SHP77 (cell line): ENCODE results near the gene SUPT4H1.

ENCODE experiments used
- DNase-seq, 2 experiments: peaks; one replicate each; lab custom pipeline; 2025; lab: John Stamatoyannopoulos, UW

SUPT4H1 gene

DNA sequence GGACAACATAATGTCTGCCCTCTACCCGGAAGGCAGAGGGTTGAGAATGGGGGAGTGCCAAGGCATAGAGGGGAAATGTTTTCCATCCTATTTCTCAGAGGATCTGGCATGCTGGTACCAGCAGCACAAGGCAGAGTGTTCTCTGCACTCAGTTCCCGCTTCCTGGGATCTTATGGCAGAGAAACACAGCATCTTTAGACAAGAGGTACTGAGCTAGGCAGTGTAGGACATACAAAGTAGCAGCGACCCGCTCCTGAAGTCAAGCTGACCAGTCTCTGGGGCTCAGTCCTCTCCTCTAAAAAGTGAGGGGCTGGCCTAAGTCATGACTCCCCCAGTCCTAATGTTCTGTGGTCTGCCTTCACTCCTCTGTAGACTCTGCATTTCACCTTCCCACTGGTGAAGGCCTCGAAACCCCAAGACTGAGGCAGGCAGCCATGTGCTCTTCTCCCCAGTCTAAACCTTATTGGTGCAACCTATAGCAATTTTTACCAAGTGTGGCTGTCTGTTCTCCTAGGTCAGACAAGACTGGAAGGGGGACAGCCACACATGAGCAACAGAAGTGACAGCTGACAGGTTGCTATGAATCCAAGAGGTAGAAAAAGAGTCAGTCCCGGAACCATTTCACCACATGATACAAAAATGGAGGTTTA lies 12.1 kb downstream of the SUPT4H1 start:
- no peak for DNase-seq

DNA sequence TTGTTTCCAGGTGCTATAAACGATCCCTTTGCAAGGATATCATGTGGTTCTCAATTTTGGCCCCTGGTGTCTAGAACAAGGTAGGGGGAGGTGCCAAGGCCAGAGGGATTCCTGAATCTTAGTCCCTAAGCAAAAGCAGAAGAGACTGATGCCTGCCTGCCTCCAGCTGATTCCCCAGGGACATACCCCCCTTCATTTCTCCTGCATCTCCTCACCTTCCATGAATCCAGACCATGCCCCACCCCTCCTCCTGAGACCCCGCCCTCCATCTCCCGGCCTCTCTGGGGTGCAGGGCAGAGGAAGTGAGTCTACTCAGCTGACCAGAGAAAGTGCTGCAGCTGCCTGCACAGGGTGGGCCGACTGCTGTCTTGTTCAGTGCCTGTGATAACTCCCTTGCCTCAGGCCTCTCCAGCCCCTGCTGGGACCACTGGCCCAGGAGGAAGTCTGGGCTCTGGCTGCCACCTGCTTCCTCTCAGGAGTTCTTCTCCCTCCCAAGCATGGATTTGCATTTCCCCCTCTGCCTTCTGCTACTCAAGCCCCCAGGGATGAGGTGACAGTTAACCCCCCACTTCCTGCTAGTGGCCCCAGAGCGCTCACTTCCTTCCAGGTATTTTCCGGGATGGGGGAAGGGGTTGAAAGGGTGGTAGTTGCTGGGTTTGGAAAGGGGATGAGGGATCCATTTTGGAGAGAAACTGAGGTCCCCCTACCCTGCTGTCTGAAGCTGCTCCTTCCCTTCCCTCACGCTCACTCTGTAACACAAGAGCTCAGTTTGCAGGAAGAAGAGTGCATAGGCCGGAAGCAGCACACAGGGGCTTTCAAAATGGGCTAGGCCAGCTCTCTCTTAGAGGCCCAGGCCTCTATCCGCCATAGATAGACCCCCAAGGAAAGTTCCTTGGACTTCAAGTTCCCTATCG lies 12.9 kb downstream of the SUPT4H1 start:
- DNase-seq, result no peak

DNA sequence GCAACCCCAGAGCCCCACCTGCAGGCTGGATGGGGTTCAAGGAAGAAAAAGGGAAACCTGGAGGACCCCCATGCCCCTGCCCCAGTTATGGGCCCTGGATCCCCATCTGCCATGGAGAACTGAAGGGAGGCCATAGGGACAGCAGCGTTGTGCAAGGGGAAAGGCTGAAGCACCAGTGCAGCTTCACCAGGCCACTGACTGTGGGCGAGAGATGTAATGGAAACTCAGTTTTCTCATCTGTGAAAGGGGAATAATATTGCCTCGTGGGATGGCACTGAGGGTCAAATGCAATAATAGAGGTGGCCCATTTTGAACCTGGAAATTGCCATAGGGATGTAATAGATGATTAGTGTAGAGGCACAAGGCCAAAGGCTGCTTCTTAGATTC lies 13.6 kb downstream of the SUPT4H1 start:
- DNase-seq, result no peak

DNA sequence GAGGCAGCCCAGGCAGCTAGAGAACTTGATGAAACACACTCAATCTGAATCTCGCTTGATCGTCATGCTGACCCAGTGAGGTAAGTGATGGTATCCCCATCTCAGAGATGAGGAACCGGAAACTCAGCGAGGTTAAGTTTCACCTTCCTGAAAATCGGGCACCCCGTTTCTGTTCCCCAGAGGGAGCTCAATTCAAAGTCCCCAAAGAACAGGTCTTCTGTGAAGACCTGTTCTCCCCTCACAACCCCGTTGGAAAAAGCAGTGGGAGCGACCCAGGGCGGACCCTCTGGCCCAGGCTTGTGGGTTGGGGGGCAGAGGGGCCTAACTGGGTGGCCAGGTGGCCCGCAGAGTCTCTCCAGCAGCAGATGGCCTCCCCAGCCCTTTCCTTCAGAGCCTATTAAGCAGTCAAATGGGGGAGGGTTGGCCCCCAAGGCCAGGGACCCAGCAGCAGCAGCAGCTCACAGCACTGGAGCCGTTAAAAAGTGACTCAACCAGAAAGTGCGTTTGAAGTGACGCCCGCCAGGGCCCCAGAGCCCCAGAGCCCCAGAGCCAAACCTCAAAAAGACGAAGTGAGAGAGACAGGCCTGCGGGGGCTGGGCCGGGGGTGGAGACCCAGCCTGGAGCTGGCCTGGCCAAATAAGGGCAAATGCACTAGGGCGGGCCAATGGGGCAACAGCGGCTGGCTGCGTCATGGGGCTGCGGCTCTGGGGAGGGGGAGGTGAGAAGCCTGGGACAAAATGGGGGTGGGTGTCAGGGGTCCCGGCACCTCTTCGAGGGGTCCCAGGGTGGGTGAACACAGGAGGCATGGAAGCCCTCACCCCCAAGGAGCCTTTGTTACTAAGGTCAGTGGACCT lies 14.2 kb downstream of the SUPT4H1 start:
- no peak for DNase-seq

DNA sequence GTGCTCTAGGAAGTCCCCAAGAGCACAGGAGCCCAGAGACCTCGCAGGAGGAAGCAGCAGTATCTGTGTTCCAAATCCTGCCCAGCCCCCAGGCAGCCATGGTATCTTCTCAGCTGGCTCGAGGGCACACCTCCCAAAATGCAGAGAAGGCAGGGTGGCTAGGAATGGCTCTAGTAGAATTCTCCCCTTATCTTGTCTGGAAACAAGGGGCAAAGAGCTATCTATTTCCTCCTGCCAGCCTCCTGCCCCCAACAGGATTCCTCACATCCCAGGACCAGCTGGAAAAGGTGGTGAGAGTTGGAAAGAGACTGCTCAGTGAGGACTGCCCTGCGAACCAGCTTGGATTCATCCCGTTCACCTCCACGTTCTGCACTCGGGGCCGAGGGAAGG lies 14.8 kb downstream of the SUPT4H1 start:
- no peak for DNase-seq

DNA sequence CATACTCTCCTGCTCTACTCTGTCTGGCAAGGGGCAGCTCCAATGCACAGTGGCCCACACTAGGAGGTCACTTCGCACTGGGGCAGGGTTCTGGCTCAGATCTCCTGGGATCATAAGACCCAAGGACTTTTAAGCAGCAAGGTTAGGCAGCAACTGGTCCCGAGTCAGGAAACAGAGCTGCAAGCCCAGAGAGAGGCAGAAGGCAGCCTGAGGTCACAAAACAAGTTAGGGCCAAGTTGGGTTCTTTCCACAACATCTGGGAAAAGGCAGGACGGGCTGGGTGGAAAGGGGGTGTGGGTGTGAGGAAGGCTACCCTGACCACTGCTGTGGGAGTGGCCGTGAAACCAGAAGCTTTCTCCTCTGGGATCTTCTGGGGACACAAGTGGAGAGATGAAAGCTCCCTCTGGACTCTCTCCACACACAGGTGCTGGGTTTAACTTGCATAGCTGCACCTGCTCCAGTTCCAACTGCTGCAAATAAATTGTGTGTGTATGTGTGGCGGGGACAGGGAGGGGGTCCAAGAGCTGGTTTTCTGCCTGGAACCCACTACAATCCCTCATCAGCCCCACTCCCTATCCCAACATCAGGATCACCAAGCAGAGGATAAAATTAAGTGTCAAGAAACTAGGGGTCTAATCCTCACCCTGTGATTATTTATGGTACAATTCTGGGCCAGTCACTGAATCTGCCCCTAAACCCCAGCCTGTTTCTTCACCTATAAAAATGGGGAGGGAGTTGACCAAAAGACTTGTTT lies 15.4 kb downstream of the SUPT4H1 start:
- no peak for DNase-seq

DNA sequence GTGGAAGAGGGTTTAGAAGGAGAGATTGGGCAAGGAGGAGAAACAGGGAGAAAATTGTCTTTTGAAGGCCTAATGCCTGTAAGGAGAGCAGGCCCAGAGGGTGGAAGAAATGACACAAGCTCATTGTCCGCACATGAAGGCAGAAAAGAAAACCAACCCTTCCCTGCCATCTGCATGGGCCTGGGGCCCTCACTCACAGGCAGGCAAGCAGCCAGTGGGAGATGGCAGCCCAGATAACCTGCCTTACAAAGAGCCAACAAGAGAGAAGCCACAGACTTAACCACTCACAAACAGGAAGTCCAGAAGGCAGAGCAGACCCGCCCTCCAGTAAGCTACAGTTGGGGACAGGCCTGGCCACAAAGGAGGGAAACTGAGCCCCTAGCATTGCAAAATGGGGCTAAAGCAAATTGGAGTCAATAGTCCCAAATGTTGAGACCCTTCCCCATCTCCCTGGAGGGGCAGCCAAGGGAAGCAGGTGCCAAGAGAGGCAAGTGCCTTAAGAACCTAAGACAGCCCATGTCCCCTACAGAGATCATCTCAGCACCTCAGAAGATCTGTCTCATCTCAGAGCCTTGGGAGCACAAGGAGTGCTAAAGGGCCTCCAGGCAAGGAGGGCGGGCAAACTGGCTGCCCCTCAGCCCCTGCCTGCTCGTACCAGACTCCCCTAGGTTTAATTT lies 16.1 kb downstream of the SUPT4H1 start:
- no peak for DNase-seq

DNA sequence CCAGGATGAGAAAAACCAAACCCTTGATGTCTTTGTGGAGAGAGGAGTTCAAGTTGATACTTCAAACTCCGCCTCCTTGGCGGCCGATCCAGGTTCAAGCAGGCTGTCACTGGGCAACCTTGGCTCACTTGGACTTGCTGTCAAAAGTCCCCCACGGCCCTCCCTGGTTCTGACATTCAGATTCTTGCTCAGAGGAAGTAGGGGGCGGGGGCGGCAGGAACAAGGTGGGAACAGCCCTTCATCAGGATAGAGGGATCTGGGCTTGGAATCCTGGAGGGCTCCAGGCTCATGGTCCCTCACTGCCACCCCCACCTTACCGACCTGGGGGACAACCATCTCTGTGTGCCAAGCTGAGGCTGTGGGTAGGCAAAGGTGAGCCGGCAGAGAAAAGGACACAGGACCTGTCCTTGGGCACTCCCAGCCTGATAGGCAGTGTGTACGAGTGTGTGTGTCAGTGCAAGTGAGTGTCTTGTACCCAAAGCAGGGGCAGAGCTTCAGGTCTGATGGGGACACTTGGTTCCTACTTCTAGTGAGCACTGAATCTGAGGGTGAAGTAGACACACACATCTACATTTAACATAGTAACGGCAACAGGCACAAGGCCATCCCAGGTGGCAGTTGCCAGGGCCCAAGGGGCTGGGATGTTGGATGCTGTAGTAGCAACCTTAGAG lies 16.8 kb downstream of the SUPT4H1 start:
- no peak for DNase-seq

DNA sequence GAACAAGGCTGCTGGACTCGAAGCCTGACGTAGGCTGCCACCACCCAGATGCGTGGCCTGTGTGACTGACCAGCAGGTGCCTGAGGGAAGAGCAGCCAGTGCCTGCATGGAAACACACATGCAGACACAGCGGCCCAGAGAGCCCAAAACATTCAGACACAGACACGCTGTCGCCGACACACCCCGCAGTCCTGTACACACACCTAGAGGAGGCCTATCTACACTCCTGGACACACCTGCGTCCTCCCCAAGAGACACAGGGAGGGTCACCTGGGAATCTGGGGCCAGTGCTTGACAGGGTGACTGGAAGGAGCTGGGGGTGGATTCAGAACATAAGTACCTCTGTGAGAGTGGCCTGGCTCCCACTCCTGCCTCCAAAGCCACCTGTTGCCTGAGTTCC lies 17.3 kb downstream of the SUPT4H1 start:
- no peak for DNase-seq

DNA sequence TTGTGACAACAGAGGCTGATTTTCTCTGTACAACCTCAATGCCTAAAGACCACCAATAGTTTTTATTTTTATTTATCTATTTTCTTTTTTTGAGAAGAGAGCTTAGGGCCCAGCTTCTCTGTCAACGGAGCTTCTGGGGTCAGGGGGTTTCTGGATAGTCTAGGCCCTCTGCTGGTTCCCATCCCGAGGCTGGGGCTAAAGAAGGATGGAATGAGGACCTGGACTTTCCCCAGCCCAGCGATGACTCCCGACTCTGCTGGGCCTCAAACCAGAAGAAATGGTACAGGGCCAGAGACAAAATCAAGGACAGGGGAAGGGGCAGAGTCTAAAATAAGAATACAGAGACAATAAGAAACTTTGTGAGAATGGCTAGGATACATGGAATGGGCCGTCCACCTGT lies 17.7 kb downstream of the SUPT4H1 start:
- DNase-seq, result no peak

DNA sequence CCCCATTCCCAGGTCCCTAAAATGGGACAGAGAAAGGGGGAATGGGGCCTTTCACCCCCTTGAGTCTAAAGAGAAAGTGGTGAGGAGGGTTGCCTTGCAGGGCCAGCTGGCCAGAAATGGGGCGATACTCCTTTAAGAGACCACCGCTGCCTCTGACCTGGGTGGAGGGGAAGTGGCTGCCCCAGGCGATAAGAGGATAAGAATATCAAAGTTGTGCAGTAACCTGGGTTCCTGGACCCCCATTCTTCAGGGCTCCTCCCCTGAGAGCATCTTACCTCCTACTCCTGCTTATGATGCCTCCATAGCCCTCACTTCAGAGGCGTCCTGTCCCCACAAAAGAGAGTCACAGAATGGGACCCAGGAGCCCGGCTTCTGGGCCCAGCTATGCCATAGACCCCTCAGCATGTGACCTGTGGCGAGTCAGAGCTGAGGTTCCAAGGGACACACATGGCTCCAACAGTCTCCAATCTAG lies 18.2 kb downstream of the SUPT4H1 start:
- no peak for DNase-seq

DNA sequence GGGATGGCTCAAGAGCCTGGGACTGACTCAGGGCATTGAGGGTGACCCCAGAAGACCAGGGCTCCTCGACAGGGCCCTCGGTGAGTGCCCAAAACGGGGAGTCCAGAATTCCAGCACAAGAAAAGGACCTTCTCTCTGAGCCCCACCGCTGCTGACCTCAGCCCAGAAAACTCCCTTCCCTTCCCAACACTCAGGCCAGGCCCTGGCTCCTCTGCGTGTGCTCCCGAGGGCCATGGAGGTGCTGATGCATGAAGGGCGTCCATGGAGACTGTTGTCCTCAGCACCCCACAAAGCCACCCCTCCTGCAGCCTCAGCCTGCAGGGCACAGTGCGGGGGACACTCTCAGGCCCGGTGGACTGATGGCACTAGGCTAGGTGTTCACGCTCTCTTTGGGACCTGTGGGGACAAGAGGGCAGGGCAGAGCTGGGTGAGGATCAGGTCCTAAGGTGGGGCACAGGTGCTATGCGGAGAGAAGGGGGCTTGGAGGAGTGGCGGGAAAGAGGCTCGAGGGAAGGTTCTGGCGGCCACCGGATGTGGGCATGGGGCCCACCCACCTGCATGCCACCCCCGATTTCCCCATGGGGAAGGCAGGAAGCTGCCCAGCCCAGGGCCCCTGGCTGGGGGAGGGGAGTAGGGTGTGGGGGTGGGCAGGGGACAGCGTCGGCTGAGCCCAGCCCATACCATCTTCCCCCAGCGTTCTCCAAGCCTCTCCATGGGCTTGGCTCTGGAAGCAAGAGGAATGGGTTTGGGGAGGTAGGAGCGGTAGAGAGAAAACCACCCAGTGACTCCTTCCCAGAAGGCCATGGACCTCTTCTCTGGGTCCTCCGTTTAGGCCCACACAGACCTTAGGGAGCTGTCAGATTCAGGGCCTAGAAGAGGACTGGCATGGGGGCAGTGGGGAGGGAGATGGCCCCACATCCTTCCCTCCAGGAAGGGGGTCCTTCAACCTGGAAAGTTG lies 18.9 kb downstream of the SUPT4H1 start:
- no peak for DNase-seq

DNA sequence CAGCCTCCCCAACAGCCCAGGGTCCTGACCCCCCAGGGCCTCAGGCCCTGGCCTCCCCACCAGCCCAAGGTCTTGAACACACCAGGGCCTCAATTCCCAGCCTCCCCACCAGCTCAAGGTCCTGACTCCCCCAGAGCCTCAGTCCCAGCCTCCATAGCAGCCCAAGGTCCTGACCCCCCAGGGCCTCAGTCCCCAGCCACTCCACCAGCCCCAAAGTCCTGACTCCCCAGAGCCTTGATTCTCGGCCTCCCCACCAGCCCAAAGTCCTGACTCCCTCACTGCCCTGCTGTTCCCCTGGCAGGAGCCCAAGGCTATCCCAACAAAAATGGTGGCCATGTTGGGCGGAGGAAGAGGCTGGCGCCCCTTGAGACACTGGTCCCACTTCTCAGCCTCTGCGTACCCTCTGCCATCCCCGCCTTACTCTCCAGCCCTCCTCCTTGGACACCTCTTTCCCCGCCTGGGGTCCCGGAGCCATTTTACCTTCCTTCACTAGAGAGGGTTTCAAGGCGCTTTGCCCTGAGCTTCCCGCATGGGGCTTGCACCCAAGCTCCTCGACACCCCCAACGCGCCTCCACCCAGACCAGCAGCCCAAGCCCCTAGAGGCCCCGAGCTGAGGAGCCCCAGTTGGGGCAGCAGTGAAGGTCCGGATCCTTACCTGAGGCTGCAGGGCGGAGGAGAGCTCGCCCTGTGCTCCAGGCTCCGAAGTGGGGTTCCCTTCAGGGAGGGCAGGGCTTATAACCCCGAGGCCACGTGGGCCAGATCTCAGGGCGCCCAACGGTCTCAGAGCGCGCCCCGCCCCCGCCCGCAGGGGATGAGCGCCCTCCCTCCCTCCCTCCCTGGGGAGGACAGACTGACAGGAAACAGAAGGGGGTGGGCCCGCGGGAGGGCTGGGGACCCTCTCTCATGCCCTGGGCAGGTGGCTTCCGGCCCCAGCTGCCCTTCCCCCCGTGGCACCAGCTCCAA lies 19.9 kb downstream of the SUPT4H1 start:
- no peak for DNase-seq

DNA sequence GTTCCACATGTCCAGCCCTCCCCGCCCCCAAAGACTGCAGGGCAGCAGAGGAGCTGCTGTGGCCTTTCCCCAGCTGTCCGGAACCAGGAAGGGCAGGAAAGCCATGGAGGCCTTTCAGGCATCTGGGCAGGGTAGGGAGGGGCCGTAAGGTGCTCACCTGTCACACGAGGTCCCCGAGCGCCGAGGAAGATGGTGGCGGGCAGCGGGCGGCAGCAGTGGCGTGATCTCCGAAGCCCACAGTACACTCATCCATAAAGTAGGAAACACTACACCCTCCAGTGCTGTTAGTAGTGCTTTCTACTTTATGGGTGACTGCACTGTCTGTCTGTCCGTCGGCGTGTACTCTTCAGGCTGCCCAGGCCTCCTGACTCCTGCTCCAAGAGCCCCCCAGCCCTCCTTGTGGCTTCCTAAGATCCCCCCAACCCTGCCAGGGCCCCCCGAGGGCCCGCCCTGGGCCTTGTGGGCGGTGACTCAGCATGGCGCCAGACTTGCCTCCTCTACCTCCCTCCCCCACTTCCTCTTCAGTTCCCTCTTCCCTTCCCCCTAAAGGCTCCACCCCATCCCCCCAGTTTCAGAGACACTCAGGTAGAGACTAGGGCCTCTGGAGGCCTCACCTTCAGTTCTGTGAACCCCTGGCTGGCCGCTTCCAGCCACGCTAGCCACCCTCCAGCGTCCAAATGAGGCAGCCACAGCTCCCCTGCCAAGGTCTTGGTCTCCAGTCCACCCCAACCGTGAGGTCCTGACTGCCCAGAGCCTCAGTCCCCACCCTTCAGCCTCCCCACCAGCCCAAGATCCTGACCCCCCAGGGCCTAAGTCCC lies 20.8 kb downstream of the SUPT4H1 start:
- DNase-seq, result no peak

DNA sequence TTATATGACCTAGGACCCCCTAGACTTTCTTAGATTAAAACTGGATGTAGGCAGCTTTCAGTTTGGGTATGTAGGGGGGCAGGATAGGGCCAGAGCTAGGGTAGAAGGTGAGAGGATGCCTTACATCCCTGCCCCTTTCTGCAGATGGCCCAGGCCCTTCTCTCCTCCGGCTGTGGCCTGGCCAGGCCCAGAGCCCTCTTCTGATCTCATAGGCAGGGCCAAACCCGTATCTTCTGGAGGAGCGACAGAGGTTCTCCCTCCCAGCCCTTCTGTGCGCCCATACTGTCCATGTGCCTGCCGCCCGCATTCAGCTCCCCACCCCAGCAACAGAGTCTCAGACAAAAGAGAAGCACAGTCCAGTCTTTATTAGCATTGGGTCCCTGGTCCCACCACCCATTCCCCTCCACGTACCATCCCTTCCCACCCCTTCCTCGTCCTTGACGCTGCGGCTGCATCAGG lies 21.4 kb downstream of the SUPT4H1 start:
- DNase-seq, result no peak

DNA sequence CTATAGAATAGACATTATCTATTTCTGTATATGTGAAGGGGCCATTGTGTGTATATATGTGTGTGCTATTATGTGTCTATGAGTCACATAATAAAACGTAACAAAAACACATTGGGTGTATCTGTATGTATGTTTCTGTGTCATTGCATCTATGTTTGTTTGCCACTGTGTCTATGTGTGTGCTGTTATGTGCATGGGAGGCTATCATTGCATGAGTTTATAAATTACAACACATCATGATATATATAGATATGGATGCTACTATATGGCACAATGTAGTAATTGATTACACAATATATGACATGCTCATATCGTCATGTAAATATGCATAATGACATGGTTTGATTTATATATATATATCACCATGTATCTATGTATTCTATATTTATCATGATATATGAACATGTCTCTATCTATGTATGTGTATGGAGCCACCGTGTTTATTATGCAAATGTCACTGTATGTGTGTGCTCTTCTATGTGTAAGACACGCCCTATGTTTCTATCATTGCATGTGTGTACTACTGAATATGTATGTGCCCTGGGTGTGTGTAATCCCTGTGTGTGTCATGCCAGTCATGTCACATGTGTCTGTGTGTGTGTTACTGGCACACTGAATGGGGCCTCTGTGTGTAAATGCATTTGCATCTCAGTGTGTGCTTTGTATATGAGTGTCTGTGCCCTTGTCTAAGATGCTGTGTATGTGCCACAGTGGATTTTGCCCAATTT lies 22.0 kb downstream of the SUPT4H1 start:
- DNase-seq, result no peak
